Kidney epithelial cell (primary cell): ENCODE results near the gene XDH. TPM values are rescaled to one million over a fixed set of nuclear protein-coding genes. Genes with fewer than 3 reads are reported as not detected.

ENCODE experiments used
- DNase-seq: peaks from one replicate; pipeline ENCODE4 v3.0.0-alpha.2; 2010; ENCODE audit warnings: low read depth
- H3K27me3 ChIP-seq: 2 replicates; pipeline ENCODE4 v1.6.0; 2011; ENCODE audit warnings: low read length; ENCODE audit not compliant: control insufficient read depth, insufficient read depth
- H3K36me3 ChIP-seq: 2 replicates; pipeline ENCODE4 v1.5.1; 2011; ENCODE audit warnings: low read length; ENCODE audit not compliant: control insufficient read depth, insufficient read depth
- H3K4me3 ChIP-seq: 2 replicates; pipeline ENCODE4 v1.5.1; 2011; ENCODE audit warnings: low read depth, mild to moderate bottlenecking, control low read depth, low read length
- CTCF ChIP-seq: IDR thresholded peaks from 2 replicates; pipeline ENCODE4 v1.5.1; 2011; ENCODE audit warnings: mild to moderate bottlenecking, moderate library complexity, low read length, control low read depth, inconsistent platforms; ENCODE audit not compliant: insufficient read depth, poor library complexity, severe bottlenecking
- total RNA-seq: library from RNA; depleted of rRNA; stranded (reverse); fragments of >200 nt; gene quantifications from 2 replicates; pipeline ENCODE4 v1.2.3, GENCODE V29; 2015

The XDH gene
- total RNA-seq, 1 donor from 2014 or later, result 4.4 TPM

- no peak for DNase-seq
- Histone ChIP-seq H3K36me3 (no peaks in the 10 kb centered on the region), H3K4me3 (no peak overlapping the region), H3K27me3 (no peaks in the 10 kb centered on the region)
- TF ChIP-seq CTCF, result no peak
Observed at GRCh38 chr2:31382452-31383120, 32.0 kb downstream of the XDH start.

GRCh38 chr2:31381601-31382000 lies 32.9 kb downstream of the XDH start:
- no peak overlapping the region for H3K4me3 ChIP-seq
- no peak for DNase-seq
- no peaks in the 10 kb centered on the region for H3K27me3 ChIP-seq
- TF ChIP-seq CTCF, result no peak
- H3K36me3 ChIP-seq, result no peaks in the 10 kb centered on the region

- no peak for DNase-seq
- Histone ChIP-seq H3K4me3 (no peak overlapping the region), H3K36me3 (no peaks in the 10 kb centered on the region), H3K27me3 (no peaks in the 10 kb centered on the region)
- TF ChIP-seq CTCF, result no peak
Observed at GRCh38 chr2:31380243-31380642, 34.3 kb downstream of the XDH start.

GRCh38 chr2:31379747-31380146 lies 34.8 kb downstream of the XDH start:
- TF ChIP-seq CTCF, result no peak
- no peak for DNase-seq
- no peaks in the 10 kb centered on the region for H3K36me3 ChIP-seq
- H3K27me3 ChIP-seq, result no peaks in the 10 kb centered on the region
- H3K4me3 ChIP-seq, result no peak overlapping the region

GRCh38 chr2:31378791-31379501 lies 35.6 kb downstream of the XDH start:
- no peak for TF ChIP-seq CTCF
- Histone ChIP-seq H3K4me3 (no peak overlapping the region), H3K27me3 (no peaks in the 10 kb centered on the region), H3K36me3 (no peaks in the 10 kb centered on the region)
- no peak for DNase-seq

- Histone ChIP-seq H3K36me3 (no peaks in the 10 kb centered on the region), H3K27me3 (no peaks in the 10 kb centered on the region), H3K4me3 (no peak overlapping the region)
- TF ChIP-seq CTCF, result no peak
- no peak for DNase-seq
Observed at GRCh38 chr2:31378389-31378788, 36.2 kb downstream of the XDH start.
